Suppressor macrophage (primary cell): ENCODE results near the gene SLC16A12.

ENCODE experiments used
- DNase-seq, 4 experiments: peaks; one replicate each; pipeline ENCODE4 v3.0.0-alpha.2; 2020 to 2022

The SLC16A12 gene

GRCh38 chr10:89505640-89506275 is 29.6 kb downstream of the SLC16A12 start:
- DNase-seq = no peak

- no peak for DNase-seq
Measured at GRCh38 chr10:89504691-89505090, 30.7 kb downstream of the SLC16A12 start.

- DNase-seq = peak; percentile 13 to 65 (median 58)
Measured at GRCh38 chr10:89503652-89504370, 31.6 kb downstream of the SLC16A12 start.

GRCh38 chr10:89503151-89503550 is 32.2 kb downstream of the SLC16A12 start:
- no peak for DNase-seq

- DNase-seq = no peak
Measured at GRCh38 chr10:89502549-89502948, 32.8 kb downstream of the SLC16A12 start.

- DNase-seq = no peak
Measured at GRCh38 chr10:89494575-89494974, 40.8 kb downstream of the SLC16A12 start.

- no peak for DNase-seq
Measured at GRCh38 chr10:89494068-89494467, 41.3 kb downstream of the SLC16A12 start.

GRCh38 chr10:89491932-89492331 is 43.5 kb downstream of the SLC16A12 start:
- DNase-seq = no peak

- DNase-seq = no peak
Measured at GRCh38 chr10:89490596-89491335, 44.6 kb downstream of the SLC16A12 start.

- no peak for DNase-seq
Measured at GRCh38 chr10:89482256-89482655, 53.1 kb downstream of the SLC16A12 start.

GRCh38 chr10:89481662-89482061 is 53.7 kb downstream of the SLC16A12 start:
- DNase-seq = no peak

GRCh38 chr10:89479771-89480446 is 55.5 kb downstream of the SLC16A12 start:
- no peak for DNase-seq

GRCh38 chr10:89478739-89479654 is 56.4 kb downstream of the SLC16A12 start:
- DNase-seq = peak in 2 of 4 experiments; percentile 10 to 21

- DNase-seq = peak in 1 of 4 experiments; percentile 14
Measured at GRCh38 chr10:89478085-89478738, 57.2 kb downstream of the SLC16A12 start.

GRCh38 chr10:89476150-89476549 is 59.2 kb downstream of the SLC16A12 start:
- no peak for DNase-seq

GRCh38 chr10:89475591-89475998 is 59.8 kb downstream of the SLC16A12 start:
- DNase-seq = no peak

- DNase-seq = no peak
Measured at GRCh38 chr10:89475125-89475524, 60.3 kb downstream of the SLC16A12 start.

- no peak for DNase-seq
Measured at GRCh38 chr10:89474452-89474851, 60.9 kb downstream of the SLC16A12 start.

- DNase-seq = no peak
Measured at GRCh38 chr10:89471110-89471809, 64.1 kb downstream of the SLC16A12 start.

- DNase-seq = no peak
Measured at GRCh38 chr10:89470628-89471027, 64.8 kb downstream of the SLC16A12 start.

GRCh38 chr10:89469517-89469916 is 65.9 kb downstream of the SLC16A12 start:
- peak in 1 of 4 experiments; percentile 10 for DNase-seq
